Endodermal cell (in vitro differentiated cells): Measurements from ENCODE around the gene ADPRS. TPM values are rescaled to one million over a fixed set of nuclear protein-coding genes. Genes with fewer than 3 reads are reported as not detected.

Experiments
- DNase-seq: peaks from one replicate; pipeline ENCODE4 v3.0.0-alpha.2; 2017
- H3K27ac ChIP-seq: 2 replicates; pipeline ENCODE4 v1.5.1; 2013; ENCODE audit warnings: mild to moderate bottlenecking, low read depth, low read length, moderate library complexity
- H3K27me3 ChIP-seq: 2 replicates; pipeline ENCODE4 v1.6.1; 2013; ENCODE audit warnings: mild to moderate bottlenecking, low read length, moderate library complexity; ENCODE audit not compliant: insufficient read depth, control insufficient read depth, poor library complexity, severe bottlenecking
- H3K36me3 ChIP-seq: 2 replicates; pipeline ENCODE4 v1.7.0; 2013; ENCODE audit warnings: mild to moderate bottlenecking, low read length, moderate library complexity; ENCODE audit not compliant: control insufficient read depth, insufficient read depth
- H3K4me1 ChIP-seq: one replicate; pipeline ENCODE4 v1.7.0; 2013; ENCODE audit warnings: low read length; ENCODE audit not compliant: control insufficient read depth, insufficient read depth
- H3K4me3 ChIP-seq: 2 replicates; pipeline ENCODE4 v1.5.1; 2013; ENCODE audit warnings: mild to moderate bottlenecking, low read length, moderate library complexity
- H3K9ac ChIP-seq: 2 replicates; pipeline ENCODE4 v1.6.1; 2013; ENCODE audit warnings: mild to moderate bottlenecking, low read length, moderate library complexity; ENCODE audit not compliant: poor library complexity, severe bottlenecking; ENCODE audit errors: extremely low read depth
- H3K9me3 ChIP-seq: 2 replicates; pipeline ENCODE4 v1.6.1; 2013; ENCODE audit warnings: mild to moderate bottlenecking, low read length, moderate library complexity; ENCODE audit not compliant: control insufficient read depth
- H3K27ac Mint-ChIP-seq: 2 replicates; pipeline ENCODE4 v1.8.0; 2020; ENCODE audit warnings: mixed read lengths
- H3K27me3 Mint-ChIP-seq: 2 replicates; pipeline ENCODE4 v1.8.0; 2021; ENCODE audit warnings: mild to moderate bottlenecking, mixed read lengths; ENCODE audit not compliant: insufficient read depth
- H3K36me3 Mint-ChIP-seq: 2 replicates; pipeline ENCODE4 v1.8.0; 2020; ENCODE audit warnings: low read depth, mixed read lengths
- H3K4me1 Mint-ChIP-seq: 2 replicates; pipeline ENCODE4 v1.8.0; 2020; ENCODE audit warnings: mixed read lengths
- H3K4me3 Mint-ChIP-seq: 2 replicates; pipeline ENCODE4 v1.8.0; 2020; ENCODE audit warnings: mild to moderate bottlenecking, moderate library complexity, mixed read lengths
- H3K9me3 Mint-ChIP-seq: 2 replicates; pipeline ENCODE4 v1.8.0; 2020; ENCODE audit warnings: mild to moderate bottlenecking, mixed read lengths
- CTCF ChIP-seq: fragments of 200-600 bp; sonication (generic); conservative IDR thresholded peaks from 2 replicates; pipeline ENCODE4 v1.5.0; 2021; ENCODE audit warnings: antibody characterized with exemption, mild to moderate bottlenecking
- WGBS, 2 experiments: methylation state at CpG; one replicate each; pipeline versions ENCODE4 v1.1.5 to v1.1.7; 2013; ENCODE audit warnings: missing lambda C conversion rate in 2 of 2, mixed read lengths in 1 of 2; ENCODE audit not compliant: insufficient coverage in 1 of 2, insufficient read length in 1 of 2; 5-methylcytosine and 5-hydroxymethylcytosine counted together
- total RNA-seq, 2 donors: library from RNA; stranded (reverse); fragmentation: NEBNext Ultra II Directional in 1 of 2; extraction: Animal tissue kit (Norgen Biotek cat#: 25700) in 1 of 2; gene quantifications; 2 replicates in 1 of 2; 3 replicates in 1 of 2; pipeline ENCODE4 v1.2.1, GENCODE V29; 2021

Gene ADPRS
- total RNA-seq, 2 donors from 2014 or later: 22.1 to 25.3 TPM

- Mint-ChIP-seq H3K27ac (no peak overlapping the region), H3K9me3 (no peaks in the 10 kb centered on the region), H3K4me3 (no peak overlapping the region), H3K36me3 (no peaks in the 10 kb centered on the region), H3K4me1 (no peaks in the 10 kb centered on the region), H3K27me3 (no peaks in the 10 kb centered on the region)
- 68 to 71% methylated on average over 5 of the region's 5 CpGs for WGBS, 2 experiments
- no peak overlapping the region for H3K4me3 ChIP-seq
- no peaks in the 10 kb centered on the region for H3K4me1 ChIP-seq
- no peaks in the 10 kb centered on the region for H3K36me3 ChIP-seq
- H3K27me3 ChIP-seq: no peaks in the 10 kb centered on the region
- no peak overlapping the region for H3K9ac ChIP-seq
- H3K27ac ChIP-seq: no peak overlapping the region
- no peaks in the 10 kb centered on the region for H3K9me3 ChIP-seq
- DNase-seq: no peak
- no peak for TF ChIP-seq CTCF
Observed at GRCh38 chr1:36114371-36114770, 25.7 kb downstream of the ADPRS start.

- H3K4me3 Mint-ChIP-seq: no peak overlapping the region
- 84 to 88% methylated on average over 15 to 18 of the region's 18 CpGs for WGBS, 2 experiments
- TF ChIP-seq CTCF: no peak
- H3K36me3 Mint-ChIP-seq: no peaks in the 10 kb centered on the region
- Histone ChIP-seq H3K4me3 (no peak overlapping the region), H3K27me3 (no peaks in the 10 kb centered on the region), H3K27ac (peak overlapping the region; percentile 72), H3K36me3 (no peaks in the 10 kb centered on the region), H3K4me1 (no peaks in the 10 kb centered on the region), H3K9me3 (no peaks in the 10 kb centered on the region), H3K9ac (no peak overlapping the region)
- no peaks in the 10 kb centered on the region for H3K4me1 Mint-ChIP-seq
- no peak overlapping the region for H3K27ac Mint-ChIP-seq
- DNase-seq: peak; percentile 67
- no peaks in the 10 kb centered on the region for H3K27me3 Mint-ChIP-seq
- no peaks in the 10 kb centered on the region for H3K9me3 Mint-ChIP-seq
Observed at GRCh38 chr1:36115200-36115669, 26.5 kb downstream of the ADPRS start.

- Histone ChIP-seq H3K27me3 (no peaks in the 10 kb centered on the region), H3K4me1 (no peaks in the 10 kb centered on the region), H3K9ac (no peak overlapping the region), H3K27ac (no peak overlapping the region), H3K9me3 (no peaks in the 10 kb centered on the region), H3K36me3 (no peaks in the 10 kb centered on the region), H3K4me3 (no peak overlapping the region)
- H3K27me3 Mint-ChIP-seq: no peaks in the 10 kb centered on the region
- H3K27ac Mint-ChIP-seq: no peak overlapping the region
- no peak overlapping the region for H3K4me3 Mint-ChIP-seq
- no peaks in the 10 kb centered on the region for H3K9me3 Mint-ChIP-seq
- H3K36me3 Mint-ChIP-seq: no peaks in the 10 kb centered on the region
- no peak for TF ChIP-seq CTCF
- WGBS, 2 experiments: 74 to 77% methylated on average over 4 to 5 of the region's 5 CpGs
- no peak for DNase-seq
- no peaks in the 10 kb centered on the region for H3K4me1 Mint-ChIP-seq
Observed at GRCh38 chr1:36115931-36116330, 27.2 kb downstream of the ADPRS start.
